ENCODE data around the gene TMC8.

TMC8 gene

DNA sequence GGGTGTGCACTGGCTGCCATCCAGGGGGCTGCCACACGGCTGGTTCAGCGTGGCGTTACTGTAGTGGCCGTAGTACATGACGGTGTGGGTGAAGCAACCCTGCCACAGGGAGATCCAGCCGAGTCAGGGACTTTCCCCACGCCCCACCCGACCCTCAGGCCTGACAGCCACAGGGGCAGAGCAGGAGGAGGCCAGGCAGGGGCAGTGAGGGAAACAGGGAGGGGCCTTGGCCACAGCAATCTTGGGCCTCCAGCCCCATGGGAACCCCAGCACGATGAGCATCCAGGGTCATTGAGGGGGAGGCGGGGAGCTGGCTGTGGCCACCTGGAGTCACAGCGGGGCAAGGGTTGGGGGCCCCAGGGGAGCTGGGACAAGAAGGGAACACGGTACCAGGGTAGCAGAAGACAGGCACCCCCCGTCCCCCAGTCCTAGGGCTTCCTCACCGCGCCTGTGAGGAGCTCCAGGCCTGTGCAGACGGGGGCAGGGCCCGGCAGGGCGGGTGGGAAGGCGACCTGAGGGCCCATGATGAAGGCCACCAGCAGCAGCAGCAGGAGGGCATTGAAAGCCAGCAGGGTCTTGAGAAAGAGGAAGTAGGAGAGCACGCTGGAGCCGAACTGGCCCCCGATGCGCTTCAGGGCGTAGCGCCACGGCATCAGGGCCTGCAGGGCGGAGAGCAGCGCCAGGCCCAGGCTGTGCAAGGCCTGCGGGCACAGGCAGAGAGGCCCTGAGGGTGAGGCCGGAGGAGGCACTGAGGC, 6.3 kb upstream of the TMC8 start:
- no peak for DNase-seq

DNA sequence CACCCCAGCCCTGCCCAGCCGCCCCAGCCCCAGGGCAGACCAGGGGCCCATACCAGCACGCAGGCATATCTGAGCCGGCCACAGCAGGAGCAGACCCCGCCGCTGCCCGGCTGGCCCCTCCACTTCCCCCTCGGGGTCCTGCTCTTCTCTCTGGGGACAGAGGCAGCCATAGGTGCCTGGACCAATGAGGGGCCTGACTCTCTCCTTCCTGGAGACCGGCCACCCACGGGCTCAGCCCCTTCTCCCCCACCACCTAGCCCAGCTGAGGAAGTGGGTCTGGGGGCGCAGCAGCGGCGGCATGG, 5.8 kb upstream of the TMC8 start:
- DNase-seq: no peak

DNA sequence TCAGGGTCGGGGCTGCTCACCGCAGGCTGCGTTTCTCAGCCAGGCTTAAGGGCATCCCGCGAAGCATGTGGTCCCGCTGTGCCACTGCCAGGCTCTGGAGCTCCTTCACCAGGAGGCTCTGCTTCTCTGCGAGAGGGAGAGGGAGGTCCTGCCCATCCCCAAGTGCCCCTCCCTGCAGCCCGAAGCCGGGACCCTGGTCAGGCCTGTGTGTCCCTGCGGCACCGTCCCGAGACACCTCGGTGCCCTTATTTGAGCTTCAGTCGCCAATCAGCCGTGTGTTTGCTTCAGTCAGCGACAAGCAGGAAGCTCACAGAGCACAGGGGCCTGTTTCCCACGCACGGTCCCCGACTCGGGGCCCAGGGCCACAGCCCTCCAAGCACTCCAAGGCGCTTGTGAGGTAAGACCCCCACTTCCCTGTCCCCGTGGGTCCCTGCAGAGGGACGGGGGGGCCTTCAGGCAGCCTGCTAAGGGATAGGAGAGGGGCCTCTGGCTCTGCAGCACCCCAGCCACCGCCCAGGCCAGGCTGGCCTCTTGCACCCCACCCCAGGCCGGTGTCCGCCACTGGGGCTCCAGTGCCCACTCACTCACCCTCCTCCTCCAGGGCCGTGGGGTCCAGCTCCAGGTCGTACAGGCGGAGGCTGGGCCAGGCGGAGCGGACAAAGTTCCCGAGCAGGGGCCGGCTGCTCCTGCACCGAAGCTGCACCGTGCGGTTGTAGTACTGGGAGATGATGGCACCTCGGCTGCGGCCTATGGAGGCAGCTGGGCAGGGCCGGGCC, 5.2 kb upstream of the TMC8 start:
- DNase-seq: no peak

DNA sequence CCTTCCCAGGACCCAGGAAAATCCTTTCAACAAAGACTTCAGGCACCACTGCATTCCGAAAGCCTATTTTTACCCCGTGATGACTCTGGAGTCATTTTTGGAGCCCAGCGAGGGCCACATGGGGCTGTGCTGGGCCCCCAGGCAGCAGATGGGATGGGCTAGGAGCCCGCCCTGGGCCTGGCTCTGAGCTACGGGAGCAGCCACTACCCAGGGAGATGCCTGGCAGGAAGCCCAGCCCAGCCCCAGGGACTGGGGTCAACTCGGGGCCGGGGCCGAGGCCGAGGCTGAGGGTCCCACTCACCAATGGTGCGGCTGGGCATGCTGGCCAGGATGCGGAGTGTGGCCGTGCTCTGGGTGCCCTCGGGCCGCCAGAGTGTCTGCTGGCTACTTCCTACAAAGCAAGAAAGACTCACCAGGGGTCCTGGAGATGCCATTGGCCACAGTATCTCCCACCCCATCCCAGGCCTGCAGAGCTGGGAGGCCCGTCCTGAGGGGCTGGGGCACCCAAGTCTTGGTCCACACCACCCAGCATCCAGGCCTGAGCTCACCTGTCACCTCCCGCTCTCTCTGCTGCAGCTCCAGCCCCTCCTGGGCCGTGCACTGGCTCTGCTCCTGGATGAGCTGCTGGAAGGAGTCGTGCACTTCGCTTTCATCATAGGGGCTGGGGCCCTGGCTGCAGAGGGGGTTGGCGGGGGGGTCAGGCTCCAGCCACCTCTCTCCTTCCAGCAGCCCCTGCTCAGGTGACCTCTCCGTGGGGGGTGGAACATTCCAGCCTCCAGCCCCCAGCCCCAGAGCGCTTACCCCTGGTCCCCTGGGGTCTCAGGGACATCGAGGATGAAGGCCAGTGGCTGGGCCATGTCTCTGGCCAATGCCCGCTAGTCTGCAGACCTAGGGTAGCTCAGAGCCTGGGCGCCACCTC, 4.3 kb upstream of the TMC8 start:
- no peak for DNase-seq

DNA sequence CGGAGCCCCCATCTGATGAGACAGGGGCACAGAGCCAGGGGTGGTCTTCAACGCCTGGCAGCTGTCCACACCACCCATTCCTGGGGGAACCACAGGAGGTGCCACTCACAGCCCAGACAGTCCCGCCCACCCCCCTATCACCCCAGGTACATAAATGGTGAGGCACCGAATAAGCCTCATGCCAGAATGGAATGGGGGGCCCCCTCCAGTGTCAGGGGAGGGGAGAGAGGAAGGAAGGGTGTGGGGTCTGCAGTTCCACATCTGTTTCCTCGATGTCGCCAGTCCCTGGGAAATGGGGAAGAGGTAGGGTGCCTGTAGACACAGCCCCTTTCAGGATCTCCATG, 3.7 kb upstream of the TMC8 start:
- no peak for DNase-seq

DNA sequence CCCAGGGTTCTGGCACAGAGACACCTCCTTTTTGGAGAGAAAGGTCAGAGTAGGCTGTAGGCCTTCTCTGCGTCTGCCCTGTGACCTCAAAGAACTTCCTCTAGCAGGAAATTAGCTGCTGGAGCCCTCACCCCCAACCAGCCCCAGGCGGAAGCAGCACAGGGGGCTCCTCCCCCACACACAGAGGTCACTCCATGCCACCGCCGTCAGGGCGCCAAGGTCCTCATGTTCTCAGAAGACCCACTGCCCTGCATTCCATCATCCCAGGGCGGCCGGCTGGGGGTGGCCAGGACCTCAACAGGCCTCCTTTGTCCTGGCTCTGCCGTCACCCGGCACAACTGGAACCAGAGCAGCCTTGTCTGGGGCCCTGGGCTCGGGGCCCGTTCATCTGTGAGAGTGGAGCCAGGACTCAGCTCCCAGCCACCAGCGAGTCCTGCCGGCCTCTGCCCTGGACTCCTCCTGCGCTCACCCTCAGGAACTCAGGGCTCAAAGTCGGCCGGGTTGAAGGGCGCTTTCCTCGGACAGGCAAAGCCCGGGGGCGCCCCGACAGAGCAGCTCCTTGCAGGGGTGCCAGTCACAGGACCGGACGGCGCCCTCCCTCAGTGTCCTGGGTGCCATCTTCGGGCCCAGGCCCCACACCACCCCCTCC, 3.2 kb upstream of the TMC8 start:
- no peak for DNase-seq

DNA sequence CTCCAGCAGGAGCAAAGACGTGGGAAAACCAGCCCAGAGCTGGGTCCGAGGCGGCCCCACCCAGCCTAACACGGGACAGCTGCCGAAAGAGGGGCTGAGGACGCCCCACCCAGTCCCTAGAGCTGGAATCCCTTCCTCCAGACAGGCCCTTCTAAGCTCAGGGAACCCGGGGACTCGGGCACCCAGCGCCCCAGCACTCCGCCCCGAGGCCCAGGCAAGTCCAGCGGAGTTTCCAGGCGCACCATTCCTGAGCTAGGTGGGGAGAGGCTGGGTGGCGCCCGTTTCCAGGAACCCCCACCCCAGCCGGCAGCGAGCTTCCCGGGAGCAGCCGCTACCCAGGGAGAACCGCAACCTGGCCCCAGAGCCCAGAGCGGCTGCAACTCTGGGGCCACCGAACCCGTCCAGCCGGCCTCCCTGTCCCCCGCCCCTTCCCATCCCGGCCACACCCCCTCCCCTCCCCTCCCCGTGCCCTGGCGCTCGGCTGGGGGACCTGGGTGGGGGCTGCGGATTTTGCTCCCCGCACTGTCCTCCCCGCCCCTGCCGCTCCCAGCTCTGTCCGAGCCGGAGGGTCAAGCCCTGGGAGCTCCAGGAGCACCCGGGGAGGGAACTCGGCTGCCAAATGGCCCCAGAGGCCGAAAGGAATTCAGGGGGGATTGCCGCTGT, 2.6 kb upstream of the TMC8 start:
- DNase-seq: peak; percentile 39

DNA sequence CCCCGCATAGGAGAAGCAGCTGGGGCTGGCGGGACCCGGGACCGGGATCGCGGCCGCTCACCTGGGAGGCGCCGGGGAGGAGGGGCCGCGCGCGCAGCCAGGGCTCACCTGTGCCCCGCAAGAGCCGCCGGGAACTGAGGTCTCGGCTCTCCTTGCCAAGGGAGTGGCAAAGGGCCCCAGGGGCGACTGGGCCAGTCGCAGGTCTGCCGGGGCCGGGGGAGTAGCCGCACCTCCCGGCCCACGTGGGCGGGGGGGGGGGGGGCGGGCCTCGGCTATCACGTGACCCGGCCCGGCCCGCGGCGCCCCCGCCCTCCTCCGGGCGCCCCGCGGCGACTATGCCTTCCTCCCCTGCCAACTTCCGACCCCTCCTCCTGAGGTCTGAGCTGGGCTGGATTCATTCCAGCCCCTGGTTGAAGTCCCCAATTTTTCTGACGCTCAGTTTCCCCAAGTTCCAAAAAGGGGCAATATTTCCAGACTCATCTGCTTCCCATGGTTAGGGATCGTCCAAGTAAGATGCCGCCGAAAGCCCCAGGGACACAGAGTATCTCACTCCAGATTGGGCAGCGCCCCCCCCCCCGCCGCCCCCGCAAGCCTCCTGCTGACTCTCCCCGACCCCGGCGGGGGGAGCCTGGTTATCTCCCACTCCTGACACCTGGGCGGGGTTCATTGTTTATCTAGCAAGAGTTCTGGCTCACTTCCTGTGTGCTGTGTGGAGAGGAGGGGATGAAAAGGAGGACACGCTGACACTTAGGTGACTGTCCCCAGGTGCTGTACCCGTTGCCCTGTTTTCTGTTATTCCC, 1.8 kb upstream of the TMC8 start, which contains the start of gene TMC6:
TMC6 (minus strand) TSS at position 205 of the 800 bp plus-strand sequence. CDS start 1,923 bp downstream, outside the sequence.
- peak; percentile 79 for DNase-seq

DNA sequence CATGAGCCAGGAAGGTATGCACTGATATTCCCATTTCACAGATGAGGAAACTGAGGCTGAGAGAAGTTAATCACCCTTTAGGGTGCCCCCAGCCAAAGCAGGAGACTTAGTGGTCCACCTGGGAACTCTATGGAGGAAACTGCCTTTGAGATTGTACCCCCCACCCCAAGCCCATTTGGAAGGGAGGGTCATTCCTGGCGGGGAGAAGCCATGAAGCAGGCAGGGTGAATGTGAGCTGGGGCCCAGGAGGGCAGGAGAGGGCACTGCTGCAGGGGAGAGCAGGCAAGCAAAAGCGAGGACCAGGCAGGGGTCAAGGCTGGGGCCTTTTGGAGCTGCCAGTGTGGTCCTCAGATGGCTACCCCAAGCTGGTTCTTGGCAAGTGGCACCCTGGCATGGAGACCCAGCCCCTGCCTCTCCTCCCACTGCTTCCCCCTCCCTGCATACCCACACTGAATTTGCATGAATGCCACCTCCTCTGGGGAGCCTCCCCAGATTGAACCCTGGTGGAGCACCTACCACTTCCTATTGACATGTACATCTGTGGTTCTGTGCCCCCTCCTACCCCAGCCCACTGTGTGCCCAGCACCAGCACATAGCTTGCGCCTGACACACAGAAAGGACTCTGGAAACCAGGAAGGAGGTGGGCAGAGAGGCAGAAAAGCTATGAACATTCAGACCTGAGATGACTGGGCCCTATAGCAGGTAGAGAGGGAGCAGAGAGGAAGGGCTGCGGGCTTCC, 1.1 kb upstream of the TMC8 start:
- DNase-seq: no peak

DNA sequence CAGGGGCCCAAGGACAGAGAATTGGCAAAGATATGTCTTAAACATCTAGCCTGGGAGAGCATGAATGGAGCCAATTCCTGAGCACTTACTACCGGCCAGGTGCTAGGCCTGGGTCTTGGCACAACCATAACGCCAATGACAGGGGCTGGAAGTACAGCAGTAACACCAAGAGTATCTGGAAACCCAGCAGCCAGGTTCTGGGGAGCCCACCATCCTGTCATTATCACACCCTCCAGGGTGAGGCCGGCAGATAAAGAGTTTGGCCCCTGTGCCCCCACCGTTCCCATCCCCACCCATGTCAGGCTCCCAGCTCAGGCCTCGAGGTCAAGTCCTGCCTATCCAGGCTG, 508 bp upstream of the TMC8 start:
- no peak for DNase-seq

DNA sequence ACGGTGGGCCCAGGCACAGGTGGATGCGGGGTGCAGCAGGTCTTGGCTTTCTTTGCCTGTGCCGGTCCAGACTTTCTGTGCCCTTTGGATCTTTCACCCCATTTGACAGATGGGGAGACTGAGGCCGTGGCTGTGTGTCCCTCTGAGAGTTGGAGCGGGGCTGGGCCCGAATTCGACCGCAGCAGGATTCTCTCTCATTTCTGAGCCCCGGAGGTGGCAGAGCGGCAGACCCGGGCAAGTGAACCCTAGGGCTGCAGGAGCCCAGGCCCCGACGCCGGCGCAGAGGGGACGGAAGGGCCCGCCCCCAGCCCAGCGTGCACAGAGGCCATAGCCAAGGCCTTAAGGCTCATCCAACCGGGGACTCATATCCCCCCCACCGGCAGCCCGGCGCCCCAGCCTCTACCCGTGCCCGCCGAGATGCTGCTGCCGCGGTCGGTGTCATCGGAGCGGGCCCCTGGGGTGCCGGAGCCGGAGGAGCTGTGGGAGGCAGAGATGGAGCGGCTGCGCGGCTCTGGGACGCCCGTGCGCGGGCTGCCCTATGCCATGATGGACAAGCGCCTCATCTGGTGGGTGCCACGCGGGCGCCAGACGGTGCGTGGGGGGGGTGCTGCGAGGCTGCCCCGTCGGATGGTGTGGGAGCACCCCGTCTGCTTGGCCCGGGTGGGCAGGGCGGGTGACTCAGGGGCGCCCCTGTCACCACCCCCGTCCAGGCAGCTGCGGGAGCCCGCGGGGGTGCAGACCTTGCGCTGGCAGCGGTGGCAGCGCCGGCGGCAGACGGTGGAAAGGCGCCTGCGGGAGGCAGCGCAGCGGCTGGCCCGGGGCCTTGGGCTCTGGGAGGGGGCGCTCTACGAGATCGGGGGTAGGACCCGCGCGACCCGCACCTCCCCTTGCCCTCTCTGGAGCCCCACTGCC, 857 bp downstream of the TMC8 start:
- no peak for DNase-seq

DNA sequence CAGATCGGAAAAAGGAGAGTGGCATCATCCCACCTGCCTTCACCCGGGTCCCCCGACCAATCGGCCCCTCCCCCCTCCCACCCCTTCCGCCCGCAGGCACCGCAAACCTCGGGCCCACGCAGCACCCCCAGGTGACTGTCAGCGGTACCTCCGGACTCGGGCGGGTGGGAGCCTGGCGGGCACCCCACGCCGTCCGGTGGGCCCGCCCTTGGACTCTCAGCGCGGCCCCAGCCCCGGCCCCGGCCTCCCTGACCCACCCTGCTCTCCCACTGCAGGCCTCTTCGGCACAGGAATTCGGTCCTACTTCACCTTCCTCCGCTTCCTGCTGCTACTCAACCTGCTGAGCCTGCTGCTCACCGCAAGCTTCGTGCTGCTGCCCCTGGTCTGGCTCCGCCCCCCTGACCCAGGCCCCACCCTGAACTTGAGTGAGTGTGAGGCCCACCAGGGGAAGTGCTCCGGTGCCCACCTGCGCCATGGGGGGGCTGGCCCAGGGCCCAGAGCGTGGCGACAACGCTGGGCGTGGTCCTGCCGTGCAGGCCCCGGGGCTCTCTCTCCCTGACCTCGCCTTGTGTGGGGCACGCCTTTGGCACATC, 1.6 kb downstream of the TMC8 start:
- DNase-seq: peak; percentile 28

DNA sequence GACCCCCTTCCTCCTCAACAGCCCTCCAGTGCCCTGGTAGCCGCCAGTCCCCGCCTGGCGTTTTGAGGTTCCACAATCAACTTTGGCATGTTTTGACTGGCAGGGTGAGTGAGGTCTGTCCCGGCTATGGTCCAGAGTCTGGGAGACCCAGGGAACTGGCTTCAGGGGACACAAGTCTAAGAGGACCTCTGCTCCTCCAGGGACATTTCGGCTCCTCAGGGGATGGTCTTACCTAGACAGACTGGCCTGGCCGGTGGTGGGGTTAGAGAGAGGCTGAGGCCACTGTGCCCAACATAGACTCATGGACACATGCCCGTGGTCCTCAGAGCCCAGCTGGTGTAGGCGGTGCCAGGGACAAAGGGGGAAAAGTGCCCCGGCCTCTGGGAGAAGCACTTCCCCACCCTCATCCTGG, 2.2 kb downstream of the TMC8 start:
- DNase-seq: no peak

DNA sequence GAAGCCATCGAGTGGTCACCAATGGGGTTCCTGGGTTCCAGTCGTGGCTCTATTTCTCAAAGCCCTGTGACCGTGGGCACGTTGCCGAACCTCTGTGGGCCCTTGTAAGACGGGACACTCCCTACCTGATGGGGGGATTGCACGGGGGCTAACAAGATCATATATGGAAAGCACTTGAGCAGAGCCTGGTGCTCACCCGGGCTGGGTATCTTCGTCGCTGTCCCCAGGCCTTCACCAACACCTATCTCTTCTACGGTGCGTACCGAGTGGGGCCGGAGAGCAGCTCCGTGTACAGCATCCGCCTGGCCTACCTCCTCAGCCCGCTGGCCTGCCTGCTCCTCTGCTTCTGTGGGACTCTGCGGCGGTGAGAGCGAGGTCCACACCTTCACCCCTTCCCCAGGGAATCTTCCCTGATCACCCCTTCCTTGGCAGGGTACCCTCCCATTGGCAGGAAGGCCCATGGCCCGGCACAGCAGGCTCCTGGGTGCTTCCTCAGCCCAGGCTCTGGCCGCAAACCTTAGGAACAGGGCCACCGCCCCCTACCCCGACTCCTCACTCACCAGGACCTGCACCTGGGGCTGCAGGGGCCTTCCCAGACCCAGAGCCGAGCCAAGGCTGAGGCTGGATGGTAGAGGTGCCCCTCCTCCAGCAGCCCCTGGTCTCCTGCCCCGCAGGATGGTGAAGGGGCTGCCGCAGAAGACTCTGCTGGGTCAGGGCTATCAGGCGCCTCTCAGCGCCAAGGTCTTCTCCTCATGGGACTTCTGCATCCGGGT, 2.8 kb downstream of the TMC8 start:
- no peak for DNase-seq

DNA sequence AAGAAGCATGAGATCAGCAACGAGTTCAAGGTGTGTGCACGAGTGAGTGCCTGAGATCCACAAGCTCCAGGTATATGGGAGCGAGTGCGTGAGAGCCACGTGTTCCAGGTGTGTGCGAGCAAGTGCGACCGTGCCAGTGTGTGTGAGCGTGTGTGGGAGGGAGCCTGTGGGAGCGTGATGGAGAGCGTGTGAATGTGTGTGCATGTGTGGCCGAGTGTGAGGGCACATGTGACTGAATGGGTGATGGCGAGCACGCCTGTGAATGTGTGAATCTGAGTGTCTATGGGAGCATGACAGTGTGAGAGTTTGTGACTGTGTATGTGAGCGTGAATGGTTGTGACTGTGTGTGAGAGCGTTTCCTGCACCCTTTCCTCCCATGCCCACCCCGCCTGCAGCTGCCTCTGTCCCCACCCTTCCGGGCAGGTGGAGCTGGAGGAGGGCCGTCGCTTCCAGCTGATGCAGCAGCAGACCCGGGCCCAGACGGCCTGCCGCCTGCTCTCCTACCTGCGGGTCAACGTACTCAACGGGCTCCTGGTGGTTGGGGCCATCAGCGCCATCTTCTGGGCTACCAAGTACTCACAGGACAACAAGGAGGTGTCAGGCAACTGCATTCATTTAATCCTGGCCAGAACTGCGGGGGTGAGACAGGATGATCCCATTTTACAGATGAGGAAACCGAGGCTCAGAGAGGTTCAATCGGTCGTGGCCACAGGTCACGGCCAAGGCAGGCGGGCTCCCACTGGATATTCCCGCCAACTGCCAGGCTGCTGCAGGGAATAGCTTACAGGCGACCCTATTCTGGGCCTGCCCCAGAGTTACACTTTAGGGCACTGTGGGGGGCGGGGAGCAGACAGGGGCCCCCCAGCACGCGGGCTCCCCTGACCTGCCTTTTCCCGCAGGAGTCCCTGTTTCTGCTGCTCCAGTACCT, 3.7 kb downstream of the TMC8 start:
- peak; percentile 77 for DNase-seq

DNA sequence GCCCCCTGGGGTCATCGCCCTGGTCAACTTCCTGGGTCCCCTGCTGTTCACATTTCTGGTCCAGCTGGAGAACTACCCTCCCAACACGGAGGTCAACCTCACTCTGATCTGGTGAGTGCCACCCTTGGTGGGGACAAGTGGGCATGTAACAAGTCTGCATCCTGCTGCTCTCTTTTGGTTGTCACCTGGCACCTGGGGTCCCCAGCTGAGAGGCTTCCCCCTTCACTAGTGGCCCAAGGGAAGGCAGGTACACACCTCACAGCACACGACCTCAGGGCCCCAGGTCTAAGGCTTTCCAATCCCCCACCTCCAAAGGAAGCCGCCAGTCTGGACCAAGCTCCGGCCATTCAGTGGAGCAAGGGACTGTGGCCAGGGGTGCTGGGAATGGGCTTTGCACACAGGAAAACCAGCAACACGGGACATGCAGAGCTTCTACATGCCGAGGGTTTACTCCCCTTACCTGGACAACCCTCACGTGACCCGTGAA, 4.4 kb downstream of the TMC8 start:
- DNase-seq: no peak

DNA sequence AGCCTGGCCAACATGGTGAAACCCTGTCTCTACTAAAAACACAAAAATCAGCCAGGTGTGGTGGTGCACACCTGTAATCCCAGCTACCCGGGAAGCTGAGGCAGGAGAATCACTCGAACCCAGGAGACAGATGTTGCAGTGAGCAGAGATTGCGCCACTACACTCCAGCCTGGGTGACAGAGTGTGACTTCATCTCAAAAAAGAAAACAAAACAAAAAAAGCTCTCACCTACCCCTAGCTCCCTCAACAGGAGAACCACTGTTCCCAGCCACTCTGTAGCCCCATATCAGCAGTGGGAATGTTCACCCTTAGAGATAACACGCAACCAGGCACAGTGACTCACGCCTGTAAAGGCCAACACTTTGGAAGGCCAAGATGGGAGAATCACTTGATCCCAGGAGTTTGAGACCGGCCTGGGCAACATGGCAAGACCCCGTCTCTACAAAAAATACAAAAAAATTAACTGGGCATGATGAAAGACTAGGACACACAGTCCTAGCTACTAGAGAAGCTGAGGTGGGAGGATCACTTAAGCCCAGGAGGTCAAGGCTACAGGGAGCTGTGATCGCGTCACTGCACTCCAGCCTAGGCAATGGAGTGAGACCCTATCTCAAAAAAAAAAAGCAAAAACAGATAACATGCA, 5.4 kb downstream of the TMC8 start:
- no peak for DNase-seq
